SK-N-SH (cell line): ENCODE results near the gene CCL28.

Experiments used
- CTCF ChIP-seq: fragments of 200-600 bp; sonication (generic); IDR thresholded peaks from 2 replicates; pipeline ENCODE4 v1.6.1; 2017; ENCODE audit warnings: antibody characterized with exemption, mild to moderate bottlenecking, moderate library complexity
- MXI1 ChIP-seq: IDR thresholded peaks from 2 replicates; pipeline ENCODE4 v1.6.1; 2012; ENCODE audit warnings: mild to moderate bottlenecking, low read depth, low read length, improper control_type of control experiment
- RAD21 ChIP-seq: IDR thresholded peaks from 2 replicates; pipeline ENCODE4 v1.6.1; 2012; ENCODE audit warnings: mild to moderate bottlenecking, low read length
- RXRA ChIP-seq: IDR thresholded peaks from 2 replicates; pipeline ENCODE4 v1.4.0; 2012; ENCODE audit warnings: low read depth, mild to moderate bottlenecking, borderline replicate concordance
- SMC3 ChIP-seq: IDR thresholded peaks from 2 replicates; pipeline ENCODE4 v1.6.1; 2012; ENCODE audit warnings: low read depth, low read length, improper control_type of control experiment

- TF ChIP-seq CTCF (no peak), SMC3 (no peak), RXRA (no peak), RAD21 (no peak), MXI1 (no peak)
Observed at GRCh38 chr5:43369651-43370050, 42.5 kb downstream of the CCL28 start.
